A549 (cell line): Measurements from ENCODE around the gene ELOVL2.

Source experiments
- CTCF ChIP-seq: fragments of >200 bp; sonication (Bioruptor Twin); formaldehyde crosslinking; IDR thresholded peaks from 3 replicates; pipeline ENCODE4 v1.5.1; 2016
- NFE2L2 ChIP-seq: fragments of 150-350 bp; conservative IDR thresholded peaks from 2 replicates; pipeline ENCODE4 v1.6.1; 2014; ENCODE audit warnings: low read length
- TF ChIP-seq, protein P1 (sequence below): fragments of 450-650 bp; IDR thresholded peaks from 2 replicates; pipeline ENCODE4 v1.6.1; 2014; ENCODE audit warnings: antibody characterized with exemption

DNA sequence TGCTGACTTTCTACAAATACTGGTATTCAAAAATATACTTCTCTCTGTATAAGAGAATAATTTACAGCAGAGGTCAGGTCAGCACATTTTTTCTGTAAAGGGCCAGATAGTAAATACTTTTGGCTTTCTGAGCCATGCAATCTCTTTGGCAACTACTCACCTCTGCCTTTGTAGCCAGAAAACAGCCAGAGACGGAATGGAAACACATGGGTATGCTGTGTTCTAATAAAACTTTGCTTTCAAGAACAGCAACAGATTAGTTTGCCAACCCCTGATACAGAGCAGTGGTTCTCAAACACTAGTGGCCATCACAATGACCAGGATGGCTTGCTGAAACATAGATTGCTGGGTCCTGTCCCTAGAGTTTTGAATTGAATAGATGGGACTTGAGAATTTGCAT is 111.0 kb downstream of the ELOVL2 start:
- TF ChIP-seq CTCF (no peak), NFE2L2 (no peak)
- TF ChIP-seq, protein P1, sequence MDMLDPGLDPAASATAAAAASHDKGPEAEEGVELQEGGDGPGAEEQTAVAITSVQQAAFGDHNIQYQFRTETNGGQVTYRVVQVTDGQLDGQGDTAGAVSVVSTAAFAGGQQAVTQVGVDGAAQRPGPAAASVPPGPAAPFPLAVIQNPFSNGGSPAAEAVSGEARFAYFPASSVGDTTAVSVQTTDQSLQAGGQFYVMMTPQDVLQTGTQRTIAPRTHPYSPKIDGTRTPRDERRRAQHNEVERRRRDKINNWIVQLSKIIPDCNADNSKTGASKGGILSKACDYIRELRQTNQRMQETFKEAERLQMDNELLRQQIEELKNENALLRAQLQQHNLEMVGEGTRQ, result no peak
